Trophoblast cell (in vitro differentiated cells and primary cell): ENCODE measurements around the gene CAPG. TPM values are rescaled to one million over a fixed set of nuclear protein-coding genes. Genes with fewer than 3 reads are reported as not detected.

Experiments
- DNase-seq, 2 donors: peaks; one replicate each; pipeline ENCODE4 v3.0.0-alpha.2; 2016
- H2AFZ ChIP-seq: 2 replicates; pipeline ENCODE4 v1.6.1; 2013; ENCODE audit warnings: low read length, moderate library complexity, mild to moderate bottlenecking; ENCODE audit not compliant: insufficient read depth, poor library complexity
- H2AK5ac ChIP-seq: 2 replicates; pipeline ENCODE4 v1.6.1; 2013; ENCODE audit warnings: mild to moderate bottlenecking, low read length
- H2BK120ac ChIP-seq: 2 replicates; pipeline ENCODE4 v1.6.1; 2013; ENCODE audit warnings: low read length, mild to moderate bottlenecking, moderate library complexity; ENCODE audit not compliant: insufficient read depth, poor library complexity
- H2BK12ac ChIP-seq: 2 replicates; pipeline ENCODE4 v1.6.1; 2013; ENCODE audit warnings: mild to moderate bottlenecking, low read length, moderate library complexity
- H2BK5ac ChIP-seq: 2 replicates; pipeline ENCODE4 v1.6.1; 2013; ENCODE audit warnings: low read length, low read depth, moderate library complexity, mild to moderate bottlenecking; ENCODE audit not compliant: poor library complexity
- H3K14ac ChIP-seq: 2 replicates; pipeline ENCODE4 v1.6.1; 2013; ENCODE audit warnings: mild to moderate bottlenecking, low read length
- H3K18ac ChIP-seq: 2 replicates; pipeline ENCODE4 v1.6.1; 2013; ENCODE audit warnings: mild to moderate bottlenecking, low read length
- H3K23ac ChIP-seq: 2 replicates; pipeline ENCODE4 v1.6.1; 2013; ENCODE audit warnings: low read length
- H3K27ac ChIP-seq: 2 replicates; pipeline ENCODE4 v1.5.1; 2013; ENCODE audit warnings: low read depth, mild to moderate bottlenecking, inconsistent platforms, low read length, moderate library complexity
- H3K27me3 ChIP-seq: 2 replicates; pipeline ENCODE4 v1.6.1; 2013; ENCODE audit warnings: inconsistent platforms, mild to moderate bottlenecking, low read length, moderate library complexity; ENCODE audit not compliant: insufficient read depth
- H3K36me3 ChIP-seq, 2 experiments: 1 replicate in 1 of 2; 2 replicates in 1 of 2; pipeline ENCODE4 v1.6.1; 2013; ENCODE audit warnings: low read length in 2 of 2, mild to moderate bottlenecking in 2 of 2, moderate library complexity in 1 of 2; ENCODE audit not compliant: insufficient read depth in 2 of 2, control insufficient read depth in 1 of 2
- H3K4ac ChIP-seq: 2 replicates; pipeline ENCODE4 v1.6.1; 2013; ENCODE audit warnings: low read depth, mild to moderate bottlenecking, low read length, moderate library complexity
- H3K4me1 ChIP-seq, 2 experiments: 1 replicate in 1 of 2; 2 replicates in 1 of 2; pipeline ENCODE4 v1.6.1; 2013; ENCODE audit warnings: low read length in 2 of 2, mild to moderate bottlenecking in 2 of 2, moderate library complexity in 1 of 2; ENCODE audit not compliant: insufficient read depth in 2 of 2, control insufficient read depth in 1 of 2
- H3K4me2 ChIP-seq: 2 replicates; pipeline ENCODE4 v1.6.1; 2013; ENCODE audit warnings: inconsistent platforms, mild to moderate bottlenecking, low read length, moderate library complexity
- H3K4me3 ChIP-seq: 2 replicates; pipeline ENCODE4 v1.5.1; 2013; ENCODE audit warnings: mild to moderate bottlenecking, low read depth, low read length, inconsistent platforms
- H3K79me1 ChIP-seq: one replicate; pipeline ENCODE4 v1.6.1; 2013; ENCODE audit warnings: low read length
- H3K79me2 ChIP-seq: 2 replicates; pipeline ENCODE4 v1.6.1; 2013; ENCODE audit warnings: low read length, mild to moderate bottlenecking; ENCODE audit not compliant: control insufficient read depth, insufficient read depth, poor library complexity
- H3K9ac ChIP-seq: 2 replicates; pipeline ENCODE4 v1.6.1; 2013; ENCODE audit warnings: mild to moderate bottlenecking, low read length
- H3K9me3 ChIP-seq: 2 replicates; pipeline ENCODE4 v1.6.1; 2013; ENCODE audit warnings: low read depth, mild to moderate bottlenecking, control low read depth, inconsistent platforms, low read length; ENCODE audit not compliant: insufficient read depth
- H4K12ac ChIP-seq: 2 replicates; pipeline ENCODE4 v1.6.1; 2013; ENCODE audit warnings: low read depth, mild to moderate bottlenecking, low read length, moderate library complexity
- H4K8ac ChIP-seq: 2 replicates; pipeline ENCODE4 v1.6.1; 2013; ENCODE audit warnings: low read depth, mild to moderate bottlenecking, low read length, moderate library complexity
- H4K91ac ChIP-seq: one replicate; pipeline ENCODE4 v1.6.1; 2013; ENCODE audit warnings: low read depth, mild to moderate bottlenecking, low read length, moderate library complexity
- WGBS: extraction: QIAGEN DNeasy Blood & Tissue Kit; methylation state at CpG from one replicate; pipeline ENCODE4 v1.1.7; 2013; ENCODE audit warnings: missing lambda C conversion rate; ENCODE audit not compliant: insufficient read length, insufficient coverage; ENCODE audit errors: extremely low coverage; 5-methylcytosine and 5-hydroxymethylcytosine counted together
- polyA plus RNA-seq: library from polyadenylated mRNA; stranded (reverse); fragments of 200-250 nt; gene quantifications from 2 replicates; pipeline ENCODE4 v1.2.3, GENCODE V29; 2013

The CAPG gene
- 242 and 243 TPM in 2 replicates for polyA plus RNA-seq

GRCh38 chr2:85409845-85410583 lies at the start of gene CAPG:
TSS of gene CAPG (minus strand) at chr2:85410366. CDS start at chr2:85402145, 8,221 bp downstream.
- Histone ChIP-seq H3K18ac (peak within 1 kb of the TSS; percentile 34), H3K79me2 (peaks cover 8% of the 10 kb centered on the region), H3K4me2 (no peak within 1 kb of the TSS), H2BK120ac (no peak within 1 kb of the TSS), H3K23ac (no peak within 1 kb of the TSS), H3K4me3 (no peak within 1 kb of the TSS), H3K9ac (no peak within 1 kb of the TSS), H4K12ac (no peak within 1 kb of the TSS), H4K8ac (no peak within 1 kb of the TSS), H2BK12ac (no peak within 1 kb of the TSS), H4K91ac (no peak within 1 kb of the TSS), H2AK5ac (no peak within 1 kb of the TSS), H3K9me3 (no peaks in the 10 kb centered on the region), H3K4me1 (peaks cover 26 to 30% of the 10 kb centered on the region in 2 experiments), H2AFZ (no peak within 1 kb of the TSS), H3K27me3 (no peaks in the 10 kb centered on the region), H3K79me1 (peaks cover 5% of the 10 kb centered on the region), H3K4ac (no peak within 1 kb of the TSS), H3K14ac (no peak within 1 kb of the TSS), H3K36me3 (peaks cover 0 to 2% of the 10 kb centered on the region in 2 experiments), H3K27ac (no peak within 1 kb of the TSS), H2BK5ac (no peak within 1 kb of the TSS)
- WGBS = no CpG with 5 or more reads among the region's 12 CpGs
- peak in 1 of 2 donors; percentile 23 for DNase-seq

GRCh38 chr2:85459771-85460170 lies 49.6 kb upstream of the CAPG start:
- Histone ChIP-seq H3K18ac (no peak overlapping the region), H4K12ac (no peak overlapping the region), H3K14ac (no peak overlapping the region), H3K4ac (no peak overlapping the region), H2BK5ac (no peak overlapping the region), H3K23ac (no peak overlapping the region), H3K79me1 (no peaks in the 10 kb centered on the region), H3K27me3 (no peaks in the 10 kb centered on the region), H2AFZ (no peak overlapping the region), H3K4me1 (no peaks in the 10 kb centered on the region), H2BK120ac (no peak overlapping the region), H3K9ac (no peak overlapping the region), H3K4me2 (no peak overlapping the region), H3K36me3 (no peaks in the 10 kb centered on the region), H3K9me3 (no peaks in the 10 kb centered on the region), H2AK5ac (no peak overlapping the region), H3K27ac (no peak overlapping the region), H4K8ac (no peak overlapping the region), H4K91ac (no peak overlapping the region), H2BK12ac (no peak overlapping the region), H3K4me3 (no peak overlapping the region), H3K79me2 (peaks cover 2% of the 10 kb centered on the region)
- WGBS = no CpG with 5 or more reads among the region's 1 CpG
- no peak for DNase-seq

- no peak overlapping the region for H2BK12ac ChIP-seq
- H3K27ac ChIP-seq = no peak overlapping the region
- H3K4me1 ChIP-seq = no peaks in the 10 kb centered on the region
- no peak overlapping the region for H3K4me3 ChIP-seq
- H2BK120ac ChIP-seq = no peak overlapping the region
- H2AK5ac ChIP-seq = no peak overlapping the region
- no peak overlapping the region for H2AFZ ChIP-seq
- no peak overlapping the region for H2BK5ac ChIP-seq
- no peak overlapping the region for H3K4ac ChIP-seq
- peaks cover 2% of the 10 kb centered on the region for H3K79me2 ChIP-seq
- H3K14ac ChIP-seq = no peak overlapping the region
- DNase-seq = no peak
- H3K18ac ChIP-seq = no peak overlapping the region
- H3K23ac ChIP-seq = no peak overlapping the region
- no peaks in the 10 kb centered on the region for H3K79me1 ChIP-seq
- no peak overlapping the region for H3K9ac ChIP-seq
- no peaks in the 10 kb centered on the region for H3K9me3 ChIP-seq
- WGBS = no CpG with 5 or more reads among the region's 12 CpGs
- H4K91ac ChIP-seq = no peak overlapping the region
- no peaks in the 10 kb centered on the region for H3K27me3 ChIP-seq
- no peak overlapping the region for H4K12ac ChIP-seq
- no peak overlapping the region for H3K4me2 ChIP-seq
- H4K8ac ChIP-seq = no peak overlapping the region
- no peaks in the 10 kb centered on the region for H3K36me3 ChIP-seq
Measured at GRCh38 chr2:85458601-85459563, 48.7 kb upstream of the CAPG start.

GRCh38 chr2:85457877-85458316 lies 47.7 kb upstream of the CAPG start:
- Histone ChIP-seq H3K4me1 (no peaks in the 10 kb centered on the region), H3K14ac (no peak overlapping the region), H3K27me3 (no peaks in the 10 kb centered on the region), H4K8ac (no peak overlapping the region), H3K4ac (no peak overlapping the region), H3K4me2 (no peak overlapping the region), H2BK5ac (no peak overlapping the region), H3K9ac (no peak overlapping the region), H3K4me3 (no peak overlapping the region), H2BK12ac (no peak overlapping the region), H3K79me1 (no peaks in the 10 kb centered on the region), H4K12ac (no peak overlapping the region), H3K18ac (no peak overlapping the region), H3K79me2 (peaks cover 2% of the 10 kb centered on the region), H2BK120ac (no peak overlapping the region), H3K9me3 (no peaks in the 10 kb centered on the region), H4K91ac (no peak overlapping the region), H3K27ac (no peak overlapping the region), H3K36me3 (no peaks in the 10 kb centered on the region), H3K23ac (no peak overlapping the region), H2AK5ac (no peak overlapping the region), H2AFZ (no peak overlapping the region)
- no peak for DNase-seq
- WGBS = no CpG with 5 or more reads among the region's 6 CpGs
